K562 (cell line): ENCODE data around the gene CYP2W1. TPM values are rescaled to one million over a fixed set of nuclear protein-coding genes. Genes with fewer than 3 reads are reported as not detected.

ENCODE experiments used
- ATAC-seq: fragments of 200-7000 bp; cut with Tn5 transposase; 3 replicates; pipeline ENCODE4 v1.9.1; 2020; ENCODE audit warnings: moderate library complexity
- BruUV-seq: library from RNA; stranded (reverse); fragments of 400-500 nt; replicated peaks from 2 replicates; lab custom pipeline; 2021; lab: Mats Ljungman, UMichigan
- CTCF ChIA-PET: fragments of 300-600 bp; formaldehyde crosslinking; extraction: SDS; loops from one replicate; lab custom pipeline; 2021; ENCODE audit warnings: low intra/inter-chr PET ratio; lab: Yijun Ruan, JAX
- POLR2A ChIA-PET: fragments of 300-600, 350-650 bp; sonication (Branson Sonifier 250); formaldehyde crosslinking; extraction: SDS; loops from one replicate; lab custom pipeline; 2021; ENCODE audit warnings: antibody characterized with exemption, inconsistent platforms; lab: Yijun Ruan, JAX
- DNase-seq, 4 experiments: peaks; one replicate each; pipeline versions ENCODE4 v3.0.0 to v3.0.0-alpha.2; 2011 to 2018; ENCODE audit warnings: low spot score in 3 of 4, mixed read lengths in 3 of 4; ENCODE audit errors: extremely low read depth in 1 of 4
- FAIRE-seq: peaks from 2 replicates; lab custom pipeline; 2011; peaks lifted over from hg19 to GRCh38; lab: Jason Lieb, UNC
- H2AFZ ChIP-seq: 2 replicates; pipeline ENCODE4 v1.6.0; 2011; ENCODE audit warnings: low read depth, low read length, control low read depth, inconsistent platforms
- H3K27ac ChIP-seq: fragments of 200-600 bp; 3 replicates; pipeline ENCODE4 v1.8.0; 2011; ENCODE audit warnings: low read depth, mild to moderate bottlenecking, control low read depth, inconsistent platforms, low read length, moderate library complexity, mixed read lengths; ENCODE audit errors: extremely low read depth
- H3K27me3 ChIP-seq, 2 experiments: fragments of 300-600 bp in 1 of 2; 2 replicates in 1 of 2; 3 replicates in 1 of 2; pipeline versions ENCODE4 v1.6.0 to v1.8.0; 2011; ENCODE audit warnings: inconsistent platforms in 2 of 2, low read length in 2 of 2, mild to moderate bottlenecking in 1 of 2, mixed read lengths in 1 of 2, moderate library complexity in 1 of 2; ENCODE audit not compliant: control insufficient read depth in 2 of 2, insufficient read depth in 2 of 2
- H3K36me3 ChIP-seq: fragments of 300-600 bp; 3 replicates; pipeline ENCODE4 v1.8.0; 2011; ENCODE audit warnings: mild to moderate bottlenecking, low read length, inconsistent platforms; ENCODE audit not compliant: control insufficient read depth, insufficient read depth
- H3K4me1 ChIP-seq, 2 experiments: fragments of 200-600 bp in 1 of 2; replicated peaks in 1 of 2; 2 replicates in 1 of 2; 3 replicates in 1 of 2; pipeline versions ENCODE4 v1.5.1 to v1.8.0; 2011; ENCODE audit warnings: inconsistent platforms in 2 of 2, low read length in 2 of 2, mild to moderate bottlenecking in 1 of 2, mixed read lengths in 1 of 2, moderate library complexity in 1 of 2; ENCODE audit not compliant: control insufficient read depth in 2 of 2, insufficient read depth in 2 of 2
- H3K4me2 ChIP-seq: 2 replicates; pipeline ENCODE4 v1.6.1; 2011; ENCODE audit warnings: low read length, control low read depth, inconsistent platforms, mixed read lengths; ENCODE audit not compliant: insufficient read depth
- H3K4me3 ChIP-seq: fragments of 200-600 bp; sonication (generic), shearing (Covaris generic); 2 replicates; pipeline ENCODE4 v1.5.1; 2016; ENCODE audit warnings: control low read depth, inconsistent platforms
- H3K79me2 ChIP-seq: fragments of 200-600 bp; 3 replicates; pipeline ENCODE4 v1.8.0; 2011; ENCODE audit warnings: low read length, inconsistent platforms; ENCODE audit not compliant: control insufficient read depth, insufficient read depth
- H3K9ac ChIP-seq, 2 experiments: 2 replicates each; pipeline versions ENCODE4 v1.6.0 to v1.6.1; 2011; ENCODE audit warnings: low read depth in 2 of 2, low read length in 2 of 2, control low read depth in 1 of 2, inconsistent platforms in 1 of 2, mild to moderate bottlenecking in 1 of 2, mixed read lengths in 1 of 2; ENCODE audit not compliant: insufficient read depth in 1 of 2
- H3K9me1 ChIP-seq: one replicate; pipeline ENCODE4 v1.6.0; 2011; ENCODE audit warnings: inconsistent platforms, mild to moderate bottlenecking, low read length, moderate library complexity; ENCODE audit not compliant: control insufficient read depth, insufficient read depth
- H3K9me3 ChIP-seq: replicated peaks from 2 replicates; pipeline ENCODE4 v1.5.1; 2011; ENCODE audit warnings: low read depth, low read length, inconsistent platforms; ENCODE audit not compliant: control insufficient read depth, insufficient read depth
- H4K20me1 ChIP-seq: replicated peaks from 2 replicates; pipeline ENCODE4 v1.6.1; 2011; ENCODE audit warnings: low read length, inconsistent platforms, mixed read lengths; ENCODE audit not compliant: control insufficient read depth, insufficient read depth
- ARNT ChIP-seq, 2 experiments: fragments of 450-650 bp; IDR thresholded peaks; 2 replicates each; pipeline ENCODE4 v1.6.1; 2016; ENCODE audit warnings: mild to moderate bottlenecking in 1 of 2
- BDP1 ChIP-seq: IDR thresholded peaks from 3 replicates; pipeline ENCODE4 v1.6.1; 2011; ENCODE audit not compliant: insufficient read length, insufficient read depth
- CTCF ChIP-seq, 3 experiments: IDR thresholded peaks in 2 of 3; conservative IDR thresholded peaks in 1 of 3; 2 replicates each; pipeline ENCODE4 v1.5.1; 2011 to 2012; ENCODE audit warnings: low read length in 3 of 3, mild to moderate bottlenecking in 3 of 3, control low read depth in 2 of 3, improper control_type of control experiment in 1 of 3, inconsistent platforms in 1 of 3, low read depth in 1 of 3, mixed read lengths in 1 of 3, moderate library complexity in 1 of 3; ENCODE audit not compliant: insufficient read depth in 2 of 3
- CXXC5 ChIP-seq: fragments of 250-450 bp; sonication (Bioruptor Pico); IDR thresholded peaks from 2 replicates; pipeline ENCODE4 v1.8.0; 2022; ENCODE audit warnings: inconsistent platforms, mild to moderate bottlenecking, moderate library complexity
- DPF2 ChIP-seq: fragments of 450-650 bp; IDR thresholded peaks from 2 replicates; pipeline ENCODE4 v1.6.1; 2016
- GTF2A2 ChIP-seq: IDR thresholded peaks from 2 replicates; pipeline ENCODE4 v1.6.1; 2016; ENCODE audit warnings: mild to moderate bottlenecking, missing genetic modification characterization, missing compliant biosample characterization
- KAT2B ChIP-seq: IDR thresholded peaks from one replicate; pipeline ENCODE4 v1.6.1; 2012; ENCODE audit warnings: low read depth, mild to moderate bottlenecking, control low read depth, inconsistent platforms, low read length, moderate library complexity
- MCM7 ChIP-seq, 2 experiments: fragments of 450-650 bp; IDR thresholded peaks; 2 replicates each; pipeline ENCODE4 v1.6.1; 2016 to 2018
- MTA3 ChIP-seq: fragments of 450-650 bp; formaldehyde crosslinking; IDR thresholded peaks from 2 replicates; pipeline ENCODE4 v1.6.1; 2017; ENCODE audit warnings: mild to moderate bottlenecking, borderline replicate concordance
- NFE2 ChIP-seq: IDR thresholded peaks from 2 replicates; pipeline ENCODE4 v1.6.1; 2014; ENCODE audit warnings: antibody characterized with exemption, low read depth
- RAD21 ChIP-seq, 2 experiments: fragments of 250-450 bp in 1 of 2; fragments of 450-650 bp in 1 of 2; sonication (Bioruptor Pico) in 1 of 2; formaldehyde crosslinking in 1 of 2; IDR thresholded peaks in 1 of 2; conservative IDR thresholded peaks in 1 of 2; 2 replicates each; pipeline versions ENCODE4 v1.4.0 to v1.8.0; 2020 to 2022; ENCODE audit warnings: mild to moderate bottlenecking in 2 of 2, moderate library complexity in 1 of 2
- SMC3 ChIP-seq: conservative IDR thresholded peaks from 2 replicates; pipeline ENCODE4 v1.6.1; 2011; ENCODE audit warnings: low read depth, low read length, improper control_type of control experiment; ENCODE audit not compliant: insufficient read depth
- VEZF1 ChIP-seq: fragments of 200-800 bp; sonication (Bioruptor generic); IDR thresholded peaks from 2 replicates; pipeline ENCODE4 v1.6.1; 2017; ENCODE audit warnings: missing genetic modification characterization, missing compliant biosample characterization
- ZSCAN32 ChIP-seq: fragments of 450-650 bp; formaldehyde crosslinking; IDR thresholded peaks from 2 replicates; pipeline ENCODE4 v1.4.0; 2020; ENCODE audit warnings: mild to moderate bottlenecking, moderate library complexity
- WGBS: fragments of 100-300 bp; shearing (Covaris generic); methylation state at CpG from one replicate; pipeline ENCODE4 v1.1.6; 2016; ENCODE audit warnings: low coverage, mixed read lengths; ENCODE audit not compliant: insufficient coverage; ENCODE audit errors: missing lambda C conversion rate; 5-methylcytosine and 5-hydroxymethylcytosine counted together
- in situ Hi-C: fragments of 300-500 bp; cut with MboI; formaldehyde crosslinking; loops from 4 replicates; pipeline ENCODE4 v1.15.0; 2018; ENCODE audit warnings: inconsistent platforms, mixed read lengths
- intact Hi-C: fragments of 100-400 bp; cut with micrococcal nuclease; formaldehyde crosslinking; loops from 2 replicates; pipeline ENCODE4 v1.14.2; 2022
- polyA plus RNA-seq, 8 experiments: library from polyadenylated mRNA; depleted of rRNA in 4 of 8; stranded (reverse) in 5 of 8; unstranded in 3 of 8; fragments of >200 nt; fragmentation: Nextera tagmentation in 2 of 8; fragmentation: Illumina TruSeq in 1 of 8; extraction: Ambion mirVana in 2 of 8; extraction: Trizol in 1 of 8; gene quantifications; 2 replicates each; pipeline versions ENCODE4 v1.2.1 to v1.2.3, GENCODE V29; 2011 to 2014; ENCODE audit warnings: inconsistent platforms in 1 of 8, missing spikeins in 1 of 8
- total RNA-seq, 7 experiments: library from RNA; depleted of rRNA in 6 of 7; stranded (reverse); fragments of >200 nt in 6 of 7; fragmentation: Illumina TruSeq in 2 of 7; extraction: Trizol in 2 of 7; gene quantifications; 2 replicates each; pipeline versions ENCODE4 v1.2.1 to v1.2.3, GENCODE V29; 2011 to 2021; ENCODE audit warnings: low replicate concordance in 1 of 7
- TF ChIP-seq, protein P1 (sequence below): fragments of 450-650 bp; formaldehyde crosslinking; IDR thresholded peaks from 2 replicates; pipeline ENCODE4 v1.4.0; 2022; ENCODE audit warnings: mild to moderate bottlenecking, moderate library complexity

The CYP2W1 gene
- total and polyA plus RNA-seq, 9 of the 15 experiments (the other 6 are each of a cell fraction or from before 2014, with no cell fraction given), result not detected

DNA sequence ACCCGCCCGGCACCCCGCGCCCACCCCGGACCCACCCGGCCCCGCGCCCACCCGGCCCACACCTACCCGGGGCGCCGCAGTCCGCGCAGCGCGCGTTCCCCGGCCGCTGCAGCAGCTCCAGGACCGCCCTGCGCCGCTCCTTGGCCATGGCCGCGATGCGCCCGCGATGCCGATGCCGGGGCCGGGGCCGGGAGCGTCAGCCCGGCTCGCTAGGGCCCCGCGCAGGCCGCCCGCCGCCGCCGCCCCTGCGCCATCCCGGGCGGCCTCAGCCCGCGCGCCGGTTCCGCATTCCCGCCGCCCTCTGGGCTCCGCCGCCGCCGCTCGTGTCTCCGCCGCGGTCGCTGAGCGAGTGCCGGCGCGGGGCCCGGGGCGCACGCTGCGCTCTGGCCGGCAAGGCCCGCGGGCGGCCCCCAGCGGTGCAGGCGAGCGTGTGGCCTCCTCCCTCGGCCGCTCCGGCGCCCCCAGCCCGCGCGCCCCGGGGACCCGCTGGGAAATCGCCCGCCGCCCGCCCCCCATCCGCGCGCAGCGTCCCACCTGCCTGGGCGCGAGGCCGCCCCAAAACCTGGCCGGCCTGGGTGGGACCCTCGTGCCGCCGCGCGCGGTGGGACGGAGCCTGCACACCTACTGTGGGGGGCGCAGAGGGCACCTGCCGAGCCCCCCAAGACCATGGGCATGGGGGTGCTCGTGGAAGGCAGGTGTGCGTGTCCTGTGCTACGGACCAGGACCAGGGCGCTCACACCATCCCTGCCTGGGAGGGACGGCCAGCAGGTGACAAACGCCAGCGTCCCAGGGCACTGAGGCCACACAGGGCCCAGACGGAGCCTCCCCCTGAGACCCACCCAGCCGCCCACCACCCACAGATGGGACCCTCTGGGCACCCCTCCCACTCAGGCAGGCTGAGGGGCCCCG, 28.4 kb upstream of the CYP2W1 start, which contains the start of gene ADAP1:
ADAP1 (minus strand) TSS at position 351 of the 909 bp plus-strand sequence; CDS start at position 148, 203 bp downstream.
- no peaks in the 10 kb centered on the region for H3K36me3 ChIP-seq
- H3K9me1 ChIP-seq, result no peaks in the 10 kb centered on the region
- ChIA-PET POLR2A (no interaction called here), CTCF (no interaction called here)
- peaks cover 0 to 44% of the 10 kb centered on the region in 2 experiments; a peak in 2 of 5 replicates for H3K4me1 ChIP-seq
- no peak within 1 kb of the TSS for H3K4me2 ChIP-seq
- no TSS peak for BruUV-seq
- H3K9ac ChIP-seq, result no peak within 1 kb of the TSS; a peak in 1 of 4 replicates
- WGBS, result 50% methylated on average over 18 of the region's 115 CpGs
- H3K79me2 ChIP-seq, result no peaks in the 10 kb centered on the region
- intact Hi-C loops, result no loop called here
- H4K20me1 ChIP-seq, result peaks cover 12% of the 10 kb centered on the region; the same call in 1 of the 2 replicates
- in situ Hi-C loops, result no loop called here
- H3K9me3 ChIP-seq, result no peaks in the 10 kb centered on the region
- FAIRE-seq (no peak), ATAC-seq (peak; percentile 73), DNase-seq (peak; percentile 49 to 62 (median 60))
- no peak within 1 kb of the TSS for H3K27ac ChIP-seq
- peaks cover 44 to 70% of the 10 kb centered on the region in 2 experiments for H3K27me3 ChIP-seq
- H3K4me3 ChIP-seq, result no peak within 1 kb of the TSS
- H2AFZ ChIP-seq, result no peak within 1 kb of the TSS
- TF ChIP-seq BDP1, result no peak
- no peak for TF ChIP-seq MTA3
- TF ChIP-seq ZSCAN32, result no peak
- TF ChIP-seq VEZF1 (CRISPR knock-in tag), result peak; percentile 28; the same call in 1 of the 2 replicates
- TF ChIP-seq GTF2A2 (tag), result no peak
- no peak for TF ChIP-seq KAT2B
- TF ChIP-seq CXXC5 (CRISPR knock-in tag), result peak; percentile 55
- TF ChIP-seq ARNT (IDR thresholded peaks at IDR 0.05), result no peak
- TF ChIP-seq SMC3, result 0 out of 2 replicates have a peak, but pooled peaks have one; percentile 11
- TF ChIP-seq RAD21 (CRISPR knock-in tag; conservative IDR thresholded peaks at IDR 0.05 in 1 of 2, IDR thresholded peaks at IDR 0.05 in 1 of 2), result peak in 1 of 2 experiments; percentile 62; a peak in 2 of 4 replicates
- no peak for TF ChIP-seq DPF2
- TF ChIP-seq MCM7 (IDR thresholded peaks at IDR 0.05), result no peak
- peak; percentile 8 to 48 (median 36); a peak in 3 of 6 replicates for TF ChIP-seq CTCF (IDR thresholded peaks at IDR 0.05 in 2 of 3, conservative IDR thresholded peaks at IDR 0.05 in 1 of 3; ENCODE audit: insufficient read depth in 2 of 3, low read depth in 1 of 3, low read length in 3 of 3)
- no peak for TF ChIP-seq NFE2
- TF ChIP-seq, protein P1, sequence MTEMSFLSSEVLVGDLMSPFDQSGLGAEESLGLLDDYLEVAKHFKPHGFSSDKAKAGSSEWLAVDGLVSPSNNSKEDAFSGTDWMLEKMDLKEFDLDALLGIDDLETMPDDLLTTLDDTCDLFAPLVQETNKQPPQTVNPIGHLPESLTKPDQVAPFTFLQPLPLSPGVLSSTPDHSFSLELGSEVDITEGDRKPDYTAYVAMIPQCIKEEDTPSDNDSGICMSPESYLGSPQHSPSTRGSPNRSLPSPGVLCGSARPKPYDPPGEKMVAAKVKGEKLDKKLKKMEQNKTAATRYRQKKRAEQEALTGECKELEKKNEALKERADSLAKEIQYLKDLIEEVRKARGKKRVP, result no peak
